ENCODE data around the gene MAN1A2.
A peak's percentile ranks its signal among the peaks of the same experiment; 100 is the strongest.
"Not testable (repeated sequence)": the region's sequence is repeated elsewhere in the genome, so short reads cannot be mapped to it uniquely, and the experiment has no call there.

The MAN1A2 gene

GRCh38 chr1:117511273-117511672 is 144.0 kb downstream of the MAN1A2 start:
- DNase-seq, result no peak

GRCh38 chr1:117512728-117513321 is 145.6 kb downstream of the MAN1A2 start:
- no peak for DNase-seq

- DNase-seq, result no peak
Measured at GRCh38 chr1:117523111-117523510, 155.9 kb downstream of the MAN1A2 start.

- no peak for DNase-seq
Measured at GRCh38 chr1:117527074-117527473, 159.8 kb downstream of the MAN1A2 start.

GRCh38 chr1:117527566-117528102 is 160.4 kb downstream of the MAN1A2 start:
- DNase-seq, result no peak

GRCh38 chr1:117529683-117530082 is 162.4 kb downstream of the MAN1A2 start:
- no peak for DNase-seq

- DNase-seq, result no peak
Measured at GRCh38 chr1:117531222-117531621, 164.0 kb downstream of the MAN1A2 start.

- DNase-seq, result peak; percentile 35
Measured at GRCh38 chr1:117534995-117535467, 167.8 kb downstream of the MAN1A2 start.

GRCh38 chr1:117535821-117536220 is 168.6 kb downstream of the MAN1A2 start:
- no peak for DNase-seq

GRCh38 chr1:117537291-117537920 is 170.2 kb downstream of the MAN1A2 start:
- DNase-seq, result no peak

GRCh38 chr1:117540532-117540931 is 173.3 kb downstream of the MAN1A2 start:
- DNase-seq, result no peak

- DNase-seq, result no peak
Measured at GRCh38 chr1:117541003-117541402, 173.8 kb downstream of the MAN1A2 start.

- DNase-seq, result no peak
Measured at GRCh38 chr1:117541585-117541984, 174.3 kb downstream of the MAN1A2 start.

GRCh38 chr1:117544509-117545109 is 177.4 kb downstream of the MAN1A2 start:
- DNase-seq, result no peak

- no peak for DNase-seq
Measured at GRCh38 chr1:117546467-117546866, 179.2 kb downstream of the MAN1A2 start.

GRCh38 chr1:117553471-117553870 is 186.2 kb downstream of the MAN1A2 start:
- DNase-seq, result no peak

- DNase-seq, result no peak
Measured at GRCh38 chr1:117555806-117556205, 188.6 kb downstream of the MAN1A2 start.

GRCh38 chr1:117556341-117556740 is 189.1 kb downstream of the MAN1A2 start:
- no peak for DNase-seq

GRCh38 chr1:117556976-117557375 is 189.7 kb downstream of the MAN1A2 start:
- no peak for DNase-seq

GRCh38 chr1:117558451-117558850 is 191.2 kb downstream of the MAN1A2 start:
- not testable (repeated sequence) for DNase-seq

GRCh38 chr1:117559139-117559538 is 191.9 kb downstream of the MAN1A2 start:
- DNase-seq, result no peak

- DNase-seq, result no peak
Measured at GRCh38 chr1:117559985-117560384, 192.7 kb downstream of the MAN1A2 start.

- DNase-seq, result no peak
Measured at GRCh38 chr1:117561071-117561470, 193.8 kb downstream of the MAN1A2 start.

- DNase-seq, result no peak
Measured at GRCh38 chr1:117561551-117561950, 194.3 kb downstream of the MAN1A2 start.
